ENCODE results near the gene PCDH9. TPM values are rescaled to one million over a fixed set of nuclear protein-coding genes. Genes with fewer than 3 reads are reported as not detected.

PCDH9 gene
- total RNA-seq, 4 donors from 2014 or later, result 0.37 to 2.4 (median 1.5) TPM

GRCh38 chr13:66519259-66519658 is 710.9 kb downstream of the PCDH9 start:
- Histone ChIP-seq H3K36me3 (no peaks in the 10 kb centered on the region), H3K4me3 (no peak overlapping the region), H3K4me1 (no peaks in the 10 kb centered on the region), H3K9me3 (no peaks in the 10 kb centered on the region), H3K27ac (no peak overlapping the region), H3K27me3 (no peaks in the 10 kb centered on the region)
- no peak for DNase-seq
- in situ Hi-C loops (cut with MboI; ENCODE audit: low pct_ligation_motif_present in 1 of 4, low pct_unique_long_range_greater_than_20kb in 1 of 4, low sequenced_read_pairs in 3 of 4) (no loop called here), intact Hi-C loops (cut with DNase I; ENCODE audit: low total_unique reads) (no loop called here)
- WGBS, 2 donors (ENCODE audit: low coverage in 1 of 2), result 86 to 100% methylated on average over 1 to 4 of the region's 4 CpGs
- TF ChIP-seq CTCF (IDR thresholded peaks at IDR 0.05), result no peak
- no peak for TF ChIP-seq POLR2AphosphoS5 (IDR thresholded peaks at IDR 0.05)
- TF ChIP-seq EP300 (IDR thresholded peaks at IDR 0.05; ENCODE audit: low read depth), result no peak

DNA sequence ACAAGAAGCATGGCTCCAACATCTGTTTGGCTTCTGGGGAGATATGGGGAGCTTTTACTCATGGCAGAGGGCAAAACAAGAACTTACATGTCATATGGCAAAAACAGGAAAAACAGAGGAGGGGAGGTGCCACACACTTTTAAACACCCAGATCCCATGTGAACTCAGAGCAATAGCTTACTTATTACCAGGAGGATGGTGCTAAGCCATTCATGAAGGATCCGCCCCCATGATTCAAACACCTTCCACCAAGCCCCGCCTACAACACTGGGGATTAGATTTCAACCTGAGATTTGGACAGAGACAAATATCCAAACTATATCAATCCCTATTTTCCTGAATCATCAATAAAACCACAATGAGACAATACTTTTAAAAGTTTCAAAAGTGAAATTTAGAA is 712.1 kb downstream of the PCDH9 start:
- no peaks in the 10 kb centered on the region for H3K36me3 ChIP-seq
- H3K27ac ChIP-seq, result no peak overlapping the region
- H3K9me3 ChIP-seq, result no peaks in the 10 kb centered on the region
- WGBS, 2 donors (ENCODE audit: low coverage in 1 of 2), result 62 to 65% methylated on average over 2 of the region's 2 CpGs
- DNase-seq, result no peak
- in situ Hi-C loops (cut with MboI; ENCODE audit: low pct_ligation_motif_present in 1 of 4, low pct_unique_long_range_greater_than_20kb in 1 of 4, low sequenced_read_pairs in 3 of 4), result no loop called here
- H3K4me1 ChIP-seq, result no peaks in the 10 kb centered on the region
- TF ChIP-seq CTCF (IDR thresholded peaks at IDR 0.05) (no peak), POLR2A (IDR thresholded peaks at IDR 0.05) (no peak), EP300 (IDR thresholded peaks at IDR 0.05; ENCODE audit: low read depth) (no peak), POLR2AphosphoS5 (IDR thresholded peaks at IDR 0.05) (no peak)
- no peaks in the 10 kb centered on the region for H3K27me3 ChIP-seq
- intact Hi-C loops (cut with DNase I; ENCODE audit: low total_unique reads), result no loop called here
- H3K4me3 ChIP-seq, result no peak overlapping the region

DNA sequence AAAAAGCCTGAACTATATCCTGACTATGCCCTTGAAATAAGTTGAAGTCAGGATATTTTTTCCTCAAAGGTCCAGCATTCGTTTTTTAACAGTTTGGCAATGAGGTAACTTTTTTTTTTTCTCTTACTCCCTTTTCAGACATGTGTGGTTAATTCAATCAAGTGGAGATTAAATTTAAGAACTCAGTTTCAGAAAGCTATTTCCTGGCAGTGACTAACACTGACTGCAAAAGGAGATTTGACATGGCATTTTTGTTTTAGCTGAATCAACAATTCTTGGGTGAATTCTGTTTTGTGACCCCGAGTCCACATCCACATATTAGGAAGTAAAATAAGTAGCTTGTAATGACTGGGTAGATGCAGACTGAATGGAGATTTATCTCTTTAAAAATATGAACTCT is 716.4 kb downstream of the PCDH9 start:
- Histone ChIP-seq H3K36me3 (no peaks in the 10 kb centered on the region), H3K9me3 (no peaks in the 10 kb centered on the region), H3K27me3 (no peaks in the 10 kb centered on the region), H3K4me1 (no peaks in the 10 kb centered on the region), H3K4me3 (no peak overlapping the region), H3K27ac (no peak overlapping the region)
- intact Hi-C loops (cut with DNase I; ENCODE audit: low total_unique reads) (no loop called here), in situ Hi-C loops (cut with MboI; ENCODE audit: low pct_ligation_motif_present in 1 of 4, low pct_unique_long_range_greater_than_20kb in 1 of 4, low sequenced_read_pairs in 3 of 4) (no loop called here)
- no peak for DNase-seq
- 38 to 44% methylated on average over 2 of the region's 2 CpGs for WGBS, 2 donors (ENCODE audit: low coverage in 1 of 2)
- TF ChIP-seq CTCF (IDR thresholded peaks at IDR 0.05) (no peak), POLR2A (IDR thresholded peaks at IDR 0.05) (no peak), EP300 (IDR thresholded peaks at IDR 0.05; ENCODE audit: low read depth) (no peak), POLR2AphosphoS5 (IDR thresholded peaks at IDR 0.05) (no peak)

- no peak for DNase-seq
- 20 to 75% methylated on average over 1 of the region's 1 CpG for WGBS, 2 donors (ENCODE audit: low coverage in 1 of 2)
- in situ Hi-C loops (cut with MboI; ENCODE audit: low pct_ligation_motif_present in 1 of 4, low pct_unique_long_range_greater_than_20kb in 1 of 4, low sequenced_read_pairs in 3 of 4), result no loop called here
- H3K36me3 ChIP-seq, result no peaks in the 10 kb centered on the region
- intact Hi-C loops (cut with DNase I; ENCODE audit: low total_unique reads), result no loop called here
- no peak overlapping the region for H3K27ac ChIP-seq
- no peak for TF ChIP-seq POLR2AphosphoS5 (IDR thresholded peaks at IDR 0.05)
- no peak overlapping the region for H3K4me3 ChIP-seq
- H3K27me3 ChIP-seq, result no peaks in the 10 kb centered on the region
- no peaks in the 10 kb centered on the region for H3K4me1 ChIP-seq
- H3K9me3 ChIP-seq, result no peaks in the 10 kb centered on the region
These were observed 721.0 kb downstream of the PCDH9 start for GRCh38 chr13:66509175-66509574.

DNA sequence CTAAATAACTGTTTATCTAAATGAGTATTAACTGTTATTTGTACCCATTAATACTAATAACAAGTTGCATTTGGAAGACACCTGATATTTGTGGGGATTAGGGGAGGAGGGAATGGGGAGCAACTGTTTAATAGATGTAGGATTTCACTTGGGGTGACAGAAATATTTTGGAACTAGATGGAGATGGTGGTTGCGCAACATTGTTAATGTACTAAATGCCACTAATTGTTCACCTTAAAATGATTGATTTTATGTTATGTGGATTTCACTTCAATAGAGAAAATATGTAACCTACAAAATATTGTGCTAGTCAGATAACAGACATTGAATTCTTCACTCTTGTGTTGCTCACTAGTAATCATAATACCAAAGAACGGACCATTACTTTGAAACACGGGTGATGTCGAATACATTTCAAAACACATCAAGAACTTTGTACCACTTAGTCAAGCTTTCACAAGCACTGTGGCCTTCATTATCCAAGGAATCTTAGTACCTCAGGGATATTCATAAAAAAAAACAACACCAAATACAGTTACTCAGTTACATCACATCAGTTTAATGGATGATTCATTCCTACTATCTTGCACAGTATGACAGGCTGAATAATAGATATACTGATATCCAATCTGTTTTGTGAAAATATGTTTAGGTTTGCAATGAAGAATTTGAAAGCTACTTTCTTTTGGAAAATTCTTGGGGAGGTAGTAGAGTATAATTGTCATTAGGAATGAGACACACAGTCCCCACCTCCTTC is 721.8 kb downstream of the PCDH9 start:
- no peak for DNase-seq
- Histone ChIP-seq H3K36me3 (no peaks in the 10 kb centered on the region), H3K4me1 (no peaks in the 10 kb centered on the region), H3K4me3 (no peak overlapping the region), H3K27ac (no peak overlapping the region), H3K27me3 (no peaks in the 10 kb centered on the region), H3K9me3 (no peaks in the 10 kb centered on the region)
- no peak for TF ChIP-seq POLR2A (IDR thresholded peaks at IDR 0.05)
- TF ChIP-seq EP300 (IDR thresholded peaks at IDR 0.05; ENCODE audit: low read depth), result no peak
- no peak for TF ChIP-seq POLR2AphosphoS5 (IDR thresholded peaks at IDR 0.05)
- no peak for TF ChIP-seq CTCF (IDR thresholded peaks at IDR 0.05)
- WGBS, 2 donors (ENCODE audit: low coverage in 1 of 2), result 73 to 98% methylated on average over 4 of the region's 4 CpGs
- intact Hi-C loops (cut with DNase I; ENCODE audit: low total_unique reads), result no loop called here
- in situ Hi-C loops (cut with MboI; ENCODE audit: low pct_ligation_motif_present in 1 of 4, low pct_unique_long_range_greater_than_20kb in 1 of 4, low sequenced_read_pairs in 3 of 4), result no loop called here
